ENCODE measurements around the gene KCNJ11. TPM values are rescaled to one million over a fixed set of nuclear protein-coding genes. Genes with fewer than 3 reads are reported as not detected.

Gene KCNJ11
- total and polyA plus RNA-seq, 2 of the 4 experiments (the other 2 are of a cell fraction): not detected

- peaks cover 8% of the 10 kb centered on the region for H3K27me3 ChIP-seq (ENCODE audit: control insufficient read depth, insufficient read depth, low read length)
- no peak overlapping the region for H2AK9ac ChIP-seq (replicated peaks; ENCODE audit: low read depth, low read length, poor library complexity)
- no peak overlapping the region for H3K14ac ChIP-seq (replicated peaks; ENCODE audit: low read depth, low read length)
- no peaks in the 10 kb centered on the region for H3K9me1 ChIP-seq (ENCODE audit: insufficient read depth, low read length)
- no peaks in the 10 kb centered on the region for H3K4me1 ChIP-seq (ENCODE audit: control insufficient read depth, insufficient read depth, low read length)
- BruUV-seq (replicated peaks): no TSS peak
- H3K56ac ChIP-seq (ENCODE audit: extremely low read depth, insufficient read depth, low read length): no peak overlapping the region
- H3K4me3 ChIP-seq (ENCODE audit: insufficient read depth, low read depth, low read length): no peak overlapping the region
- H3K4ac ChIP-seq (ENCODE audit: low read depth, low read length): no peak overlapping the region
- WGBS, 2 experiments (ENCODE audit: extremely low coverage in 2 of 2, insufficient read length in 1 of 2): 75% methylated on average over 2 of the region's 18 CpGs; no CpG with 5 or more reads in 1 of the 2 experiments
- ATAC-seq (ENCODE audit: low read depth) (no peak), DNase-seq (no peak)
- no peak overlapping the region for H3K18ac ChIP-seq (ENCODE audit: low read depth, low read length)
- POLR2A ChIA-PET (ENCODE audit: unreplicated experiment): no interaction called here
- no peak overlapping the region for H2BK15ac ChIP-seq (ENCODE audit: low read depth, low read length)
- TF ChIP-seq CHD1 (IDR thresholded peaks at IDR 0.05; ENCODE audit: low read depth, low read length) (no peak), NFE2L2 (IDR thresholded peaks at IDR 0.05; ENCODE audit: low read depth, low read length) (no peak), CEBPB (IDR thresholded peaks at IDR 0.05; ENCODE audit: low read depth, low read length) (no peak; the same call in 1 of the 2 replicates), ELK1 (IDR thresholded peaks at IDR 0.05; ENCODE audit: borderline replicate concordance, low read depth, low read length) (no peak), USF2 (IDR thresholded peaks at IDR 0.05; ENCODE audit: low read depth, low read length) (no peak), MXI1 (IDR thresholded peaks at IDR 0.05; ENCODE audit: borderline replicate concordance, low read depth, low read length) (no peak), MAFK (IDR thresholded peaks at IDR 0.05; ENCODE audit: low read depth, low read length) (no peak), POLR2A (IDR thresholded peaks at IDR 0.05; ENCODE audit: low read depth, low read length) (no peak)
- no peak overlapping the region for H4K8ac ChIP-seq (ENCODE audit: low read depth in 2 of 2, low read length in 2 of 2)
- intact Hi-C loops (cut with micrococcal nuclease) (no loop called here), in situ Hi-C loops (cut with MboI; ENCODE audit: low sequenced_read_pairs) (no loop called here), dilution Hi-C loops (cut with HindIII; ENCODE audit: low sequenced_read_pairs, unreplicated experiment) (no loop called here)
- H2BK5ac ChIP-seq (ENCODE audit: low read depth, low read length, poor library complexity, severe bottlenecking): no peak overlapping the region
- H3K36me3 ChIP-seq (ENCODE audit: control insufficient read depth, insufficient read depth, low read length): no peaks in the 10 kb centered on the region
- no peak overlapping the region for H3K9ac ChIP-seq (ENCODE audit: low read depth, low read length)
- H4K20me1 ChIP-seq (ENCODE audit: insufficient read depth, low read length): no peaks in the 10 kb centered on the region
- H3K4me2 ChIP-seq (ENCODE audit: low read depth, low read length): no peak overlapping the region
- H2AFZ ChIP-seq (replicated peaks; ENCODE audit: low read length, poor library complexity): no peak overlapping the region
- H4K5ac ChIP-seq (ENCODE audit: low read depth, low read length): no peak overlapping the region
- no peak overlapping the region for H3K23ac ChIP-seq (ENCODE audit: low read depth, low read length)
- H3K79me1 ChIP-seq (ENCODE audit: low read depth in 1 of 2, low read length in 2 of 2): no peaks in the 10 kb centered on the region
- no peak overlapping the region for H2BK20ac ChIP-seq (ENCODE audit: low read depth, low read length)
- CTCF ChIA-PET: interaction anchor here (1.0 kb wide), 1 partner anchor 20 kb away, joined by 3 read pairs; no protein-coding TSS in a partner anchor
- H4K91ac ChIP-seq (ENCODE audit: insufficient read depth, low read depth, low read length): no peak overlapping the region
- H2AK5ac ChIP-seq (ENCODE audit: low read depth, low read length): no peak overlapping the region
- 0 out of 2 replicates have a peak, but pooled peaks cover 3% of the 10 kb centered on the region for H3K9me3 ChIP-seq (ENCODE audit: control insufficient read depth, insufficient read depth, low read length)
- no peak overlapping the region for H2BK120ac ChIP-seq (ENCODE audit: low read depth, low read length)
- H3K27ac ChIP-seq (ENCODE audit: insufficient read depth, low read length): no peak overlapping the region
Measured at GRCh38 chr11:17403980-17404759, 15.7 kb upstream of the KCNJ11 start.
